ENCODE results near the gene THEMIS. TPM values are rescaled to one million over a fixed set of nuclear protein-coding genes. Genes with fewer than 3 reads are reported as not detected.

The THEMIS gene
- total RNA-seq, 1 experiment from 2014 or later = not detected

GRCh38 chr6:127918506-127919427, 17.9 kb upstream of the THEMIS start:
- no peaks in the 10 kb centered on the region for H3K9me3 ChIP-seq
- Mint-ChIP-seq H3K9me3 (ENCODE audit: unreplicated experiment) (peaks cover 10% of the 10 kb centered on the region), H3K4me3 (ENCODE audit: unreplicated experiment) (no peak overlapping the region), H3K36me3 (ENCODE audit: insufficient read depth, unreplicated experiment) (no peaks in the 10 kb centered on the region), H3K27me3 (ENCODE audit: insufficient read depth, unreplicated experiment) (no peaks in the 10 kb centered on the region), H3K4me1 (ENCODE audit: low read depth, unreplicated experiment) (no peaks in the 10 kb centered on the region), H3K27ac (ENCODE audit: unreplicated experiment) (no peak overlapping the region)
- BruUV-seq (replicated peaks) = no TSS peak
- DNase-seq = no peak
- H3K27me3 ChIP-seq (replicated peaks; ENCODE audit: control insufficient read depth, insufficient read depth, low read length) = no peaks in the 10 kb centered on the region
- no peaks in the 10 kb centered on the region for H3K4me1 ChIP-seq
- no peak overlapping the region for H3K4me3 ChIP-seq (ENCODE audit: low read depth, low read length)
- no peak for TF ChIP-seq CTCF (IDR thresholded peaks at IDR 0.05; ENCODE audit: insufficient read depth in 1 of 2, low read depth in 1 of 2, low read length in 1 of 2, severe bottlenecking in 1 of 2, unreplicated experiment in 1 of 2)
- intact Hi-C loops (cut with micrococcal nuclease; ENCODE audit: unreplicated experiment) = no loop called here
- no peaks in the 10 kb centered on the region for H3K36me3 ChIP-seq (ENCODE audit: control insufficient read depth, insufficient read depth, low read length)
- ChIA-PET POLR2A (no interaction called here), CTCF (no interaction called here)

DNA sequence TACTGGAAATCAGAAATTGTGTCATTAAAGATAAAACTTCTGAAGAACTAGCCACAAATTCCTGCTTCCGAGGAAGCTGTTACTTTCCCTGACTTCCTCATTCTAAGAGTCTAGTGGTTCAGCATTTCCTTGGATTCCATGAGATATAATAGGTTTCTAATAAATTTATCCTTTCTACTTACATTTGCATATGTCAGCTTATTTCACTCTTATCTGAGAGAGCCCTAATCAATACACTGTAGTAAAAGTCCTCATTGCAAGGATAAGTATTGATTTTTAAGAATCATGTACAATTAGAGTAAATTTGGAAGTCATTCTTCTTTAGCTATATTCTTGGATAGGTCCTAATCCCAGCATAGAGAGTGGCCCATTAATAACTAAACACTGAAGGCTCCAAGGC, 16.9 kb upstream of the THEMIS start:
- no peaks in the 10 kb centered on the region for H3K27me3 ChIP-seq (replicated peaks; ENCODE audit: control insufficient read depth, insufficient read depth, low read length)
- no TSS peak for BruUV-seq (replicated peaks)
- H3K4me1 ChIP-seq = no peaks in the 10 kb centered on the region
- no peaks in the 10 kb centered on the region for H3K27me3 Mint-ChIP-seq (ENCODE audit: insufficient read depth, unreplicated experiment)
- no peaks in the 10 kb centered on the region for H3K4me1 Mint-ChIP-seq (ENCODE audit: low read depth, unreplicated experiment)
- ChIA-PET CTCF (no interaction called here), POLR2A (no interaction called here)
- intact Hi-C loops (cut with micrococcal nuclease; ENCODE audit: unreplicated experiment) = no loop called here
- H3K9me3 ChIP-seq = no peaks in the 10 kb centered on the region
- H3K9me3 Mint-ChIP-seq (ENCODE audit: unreplicated experiment) = peaks cover 7% of the 10 kb centered on the region
- H3K27ac Mint-ChIP-seq (ENCODE audit: unreplicated experiment) = no peak overlapping the region
- no peaks in the 10 kb centered on the region for H3K36me3 ChIP-seq (ENCODE audit: control insufficient read depth, insufficient read depth, low read length)
- no peak overlapping the region for H3K4me3 ChIP-seq (ENCODE audit: low read depth, low read length)
- no peak overlapping the region for H3K4me3 Mint-ChIP-seq (ENCODE audit: unreplicated experiment)
- TF ChIP-seq CTCF (IDR thresholded peaks at IDR 0.05; ENCODE audit: insufficient read depth in 1 of 2, low read depth in 1 of 2, low read length in 1 of 2, severe bottlenecking in 1 of 2, unreplicated experiment in 1 of 2) = no peak
- no peaks in the 10 kb centered on the region for H3K36me3 Mint-ChIP-seq (ENCODE audit: insufficient read depth, unreplicated experiment)
- DNase-seq = no peak

GRCh38 chr6:127914240-127914639, 13.4 kb upstream of the THEMIS start:
- ChIA-PET POLR2A (no interaction called here), CTCF (no interaction called here)
- peaks cover 6% of the 10 kb centered on the region; the same call in 1 of the 2 replicates for H3K9me3 ChIP-seq
- no peaks in the 10 kb centered on the region for H3K27me3 Mint-ChIP-seq (ENCODE audit: insufficient read depth, unreplicated experiment)
- intact Hi-C loops (cut with micrococcal nuclease; ENCODE audit: unreplicated experiment) = no loop called here
- no peak overlapping the region for H3K4me3 Mint-ChIP-seq (ENCODE audit: unreplicated experiment)
- H3K27ac Mint-ChIP-seq (ENCODE audit: unreplicated experiment) = no peak overlapping the region
- no peak overlapping the region for H3K4me3 ChIP-seq (ENCODE audit: low read depth, low read length)
- H3K36me3 Mint-ChIP-seq (ENCODE audit: insufficient read depth, unreplicated experiment) = no peaks in the 10 kb centered on the region
- H3K27me3 ChIP-seq (replicated peaks; ENCODE audit: control insufficient read depth, insufficient read depth, low read length) = no peaks in the 10 kb centered on the region
- no peak for DNase-seq
- H3K36me3 ChIP-seq (ENCODE audit: control insufficient read depth, insufficient read depth, low read length) = no peaks in the 10 kb centered on the region
- H3K4me1 Mint-ChIP-seq (ENCODE audit: low read depth, unreplicated experiment) = no peaks in the 10 kb centered on the region
- no peaks in the 10 kb centered on the region for H3K4me1 ChIP-seq
- TF ChIP-seq CTCF (IDR thresholded peaks at IDR 0.05; ENCODE audit: insufficient read depth in 1 of 2, low read depth in 1 of 2, low read length in 1 of 2, severe bottlenecking in 1 of 2, unreplicated experiment in 1 of 2) = no peak
- BruUV-seq (replicated peaks) = no TSS peak
- peaks cover 6% of the 10 kb centered on the region for H3K9me3 Mint-ChIP-seq (ENCODE audit: unreplicated experiment)

Measured in Caco-2 (cell line).